ENCODE measurements around the gene TRAF1.

DNA sequence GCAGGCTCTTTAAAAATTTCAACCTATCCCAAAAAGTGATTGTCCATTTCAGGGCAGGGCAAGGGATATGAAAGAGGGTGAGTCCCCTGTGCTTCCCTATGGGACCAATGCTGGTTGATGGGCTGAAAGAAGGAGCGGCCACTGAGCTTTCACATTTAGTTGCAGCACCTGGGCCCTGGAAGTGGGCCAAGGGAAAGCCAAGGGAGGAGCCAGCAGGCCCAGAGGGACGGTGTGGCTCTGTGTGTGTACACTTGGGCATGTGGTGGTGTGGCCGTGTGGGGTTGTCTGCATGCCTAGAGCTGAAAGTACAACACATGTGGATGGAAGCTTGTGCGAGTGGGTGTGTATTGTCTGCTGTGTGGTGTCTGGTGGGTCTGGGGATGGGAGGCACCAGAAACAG lies 69.9 kb downstream of the TRAF1 start:
- TF ChIP-seq, protein P1, sequence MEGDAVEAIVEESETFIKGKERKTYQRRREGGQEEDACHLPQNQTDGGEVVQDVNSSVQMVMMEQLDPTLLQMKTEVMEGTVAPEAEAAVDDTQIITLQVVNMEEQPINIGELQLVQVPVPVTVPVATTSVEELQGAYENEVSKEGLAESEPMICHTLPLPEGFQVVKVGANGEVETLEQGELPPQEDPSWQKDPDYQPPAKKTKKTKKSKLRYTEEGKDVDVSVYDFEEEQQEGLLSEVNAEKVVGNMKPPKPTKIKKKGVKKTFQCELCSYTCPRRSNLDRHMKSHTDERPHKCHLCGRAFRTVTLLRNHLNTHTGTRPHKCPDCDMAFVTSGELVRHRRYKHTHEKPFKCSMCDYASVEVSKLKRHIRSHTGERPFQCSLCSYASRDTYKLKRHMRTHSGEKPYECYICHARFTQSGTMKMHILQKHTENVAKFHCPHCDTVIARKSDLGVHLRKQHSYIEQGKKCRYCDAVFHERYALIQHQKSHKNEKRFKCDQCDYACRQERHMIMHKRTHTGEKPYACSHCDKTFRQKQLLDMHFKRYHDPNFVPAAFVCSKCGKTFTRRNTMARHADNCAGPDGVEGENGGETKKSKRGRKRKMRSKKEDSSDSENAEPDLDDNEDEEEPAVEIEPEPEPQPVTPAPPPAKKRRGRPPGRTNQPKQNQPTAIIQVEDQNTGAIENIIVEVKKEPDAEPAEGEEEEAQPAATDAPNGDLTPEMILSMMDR (IDR thresholded peaks at IDR 0.05): no peak
- TF ChIP-seq, protein P2, sequence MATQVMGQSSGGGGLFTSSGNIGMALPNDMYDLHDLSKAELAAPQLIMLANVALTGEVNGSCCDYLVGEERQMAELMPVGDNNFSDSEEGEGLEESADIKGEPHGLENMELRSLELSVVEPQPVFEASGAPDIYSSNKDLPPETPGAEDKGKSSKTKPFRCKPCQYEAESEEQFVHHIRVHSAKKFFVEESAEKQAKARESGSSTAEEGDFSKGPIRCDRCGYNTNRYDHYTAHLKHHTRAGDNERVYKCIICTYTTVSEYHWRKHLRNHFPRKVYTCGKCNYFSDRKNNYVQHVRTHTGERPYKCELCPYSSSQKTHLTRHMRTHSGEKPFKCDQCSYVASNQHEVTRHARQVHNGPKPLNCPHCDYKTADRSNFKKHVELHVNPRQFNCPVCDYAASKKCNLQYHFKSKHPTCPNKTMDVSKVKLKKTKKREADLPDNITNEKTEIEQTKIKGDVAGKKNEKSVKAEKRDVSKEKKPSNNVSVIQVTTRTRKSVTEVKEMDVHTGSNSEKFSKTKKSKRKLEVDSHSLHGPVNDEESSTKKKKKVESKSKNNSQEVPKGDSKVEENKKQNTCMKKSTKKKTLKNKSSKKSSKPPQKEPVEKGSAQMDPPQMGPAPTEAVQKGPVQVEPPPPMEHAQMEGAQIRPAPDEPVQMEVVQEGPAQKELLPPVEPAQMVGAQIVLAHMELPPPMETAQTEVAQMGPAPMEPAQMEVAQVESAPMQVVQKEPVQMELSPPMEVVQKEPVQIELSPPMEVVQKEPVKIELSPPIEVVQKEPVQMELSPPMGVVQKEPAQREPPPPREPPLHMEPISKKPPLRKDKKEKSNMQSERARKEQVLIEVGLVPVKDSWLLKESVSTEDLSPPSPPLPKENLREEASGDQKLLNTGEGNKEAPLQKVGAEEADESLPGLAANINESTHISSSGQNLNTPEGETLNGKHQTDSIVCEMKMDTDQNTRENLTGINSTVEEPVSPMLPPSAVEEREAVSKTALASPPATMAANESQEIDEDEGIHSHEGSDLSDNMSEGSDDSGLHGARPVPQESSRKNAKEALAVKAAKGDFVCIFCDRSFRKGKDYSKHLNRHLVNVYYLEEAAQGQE (IDR thresholded peaks at IDR 0.05; ENCODE audit: insufficient read depth in 1 of 2, low read depth in 2 of 2, low read length in 1 of 2): no peak

Data from Panc1 (cell line).